HL-60/S4 treated with phorbol 12-myristate 13-acetate at 8.2 ng/mL for 4 days and 3 days (cell line): Measurements from ENCODE around the gene TRIO.

ENCODE experiments used
- in situ Hi-C: fragments of 300-500 bp; cut with MboI; formaldehyde crosslinking; loops from 2 replicates; pipeline ENCODE4 v1.15.0; 2022; ENCODE audit warnings: low sequenced_read_pairs

TRIO gene

DNA sequence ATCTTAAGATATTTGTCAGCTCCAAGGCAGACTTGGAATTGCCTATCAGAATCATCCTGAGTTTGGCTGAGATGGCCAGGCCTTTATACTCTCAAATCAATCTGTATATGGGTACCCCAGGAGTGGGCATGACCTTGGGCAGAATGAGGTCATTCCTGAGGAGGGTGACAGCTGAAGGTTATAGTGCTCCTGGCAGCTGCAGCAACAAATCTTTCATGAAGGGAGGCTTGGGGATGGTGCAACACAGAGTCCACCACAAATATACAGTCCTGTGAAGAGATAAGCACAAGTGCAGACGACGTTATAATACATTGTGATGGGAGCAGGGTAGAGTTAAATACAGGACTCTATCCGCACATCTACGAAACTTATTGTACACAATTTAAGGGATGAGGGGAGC, 21.1 kb upstream of the TRIO start:
- in situ Hi-C loops = no loop called here

DNA sequence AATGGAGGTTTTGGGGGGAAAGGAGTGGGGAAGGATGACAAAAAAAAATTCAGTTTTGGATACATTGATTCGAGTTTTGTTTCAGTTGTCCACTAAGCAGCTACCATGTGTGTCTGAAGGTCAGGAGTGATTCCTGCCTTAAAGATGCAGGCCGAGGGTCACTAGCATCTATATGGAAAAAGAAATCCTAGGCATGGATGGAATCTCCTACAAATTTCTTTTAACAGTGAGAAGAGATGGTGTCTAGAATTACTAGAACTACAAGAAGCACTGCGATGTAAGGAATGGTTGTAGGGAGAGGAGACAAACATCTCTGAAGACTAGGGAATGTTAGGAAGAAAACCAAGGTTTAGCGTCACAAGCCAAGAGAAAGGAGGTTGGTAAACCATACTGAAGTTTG, 19.6 kb upstream of the TRIO start:
- in situ Hi-C loops = no loop called here

DNA sequence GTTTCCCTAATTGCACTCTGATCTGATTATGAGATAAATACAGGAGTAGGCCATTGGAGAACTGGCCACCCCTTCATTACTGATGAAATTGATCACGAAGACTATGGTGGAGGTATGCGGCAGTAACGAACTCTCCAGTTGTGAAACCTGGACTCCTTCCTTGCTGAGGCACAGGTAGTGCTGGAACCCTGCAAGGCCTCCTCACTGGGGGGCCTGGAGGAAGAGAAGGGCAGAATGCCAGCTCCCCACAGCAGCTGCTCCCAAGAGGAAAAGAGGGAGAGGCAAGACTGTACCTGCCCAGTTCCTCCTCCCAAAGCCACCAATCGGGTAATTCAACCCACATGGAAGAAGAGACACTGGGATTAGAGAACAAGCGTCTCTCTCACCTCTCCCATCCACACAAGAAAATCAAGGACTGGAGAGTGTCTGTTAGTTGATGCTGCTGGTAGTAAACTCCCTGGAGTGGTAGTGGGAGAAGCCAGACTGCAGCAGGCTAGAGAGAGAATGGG, 19.1 kb upstream of the TRIO start:
- in situ Hi-C loops = no loop called here

DNA sequence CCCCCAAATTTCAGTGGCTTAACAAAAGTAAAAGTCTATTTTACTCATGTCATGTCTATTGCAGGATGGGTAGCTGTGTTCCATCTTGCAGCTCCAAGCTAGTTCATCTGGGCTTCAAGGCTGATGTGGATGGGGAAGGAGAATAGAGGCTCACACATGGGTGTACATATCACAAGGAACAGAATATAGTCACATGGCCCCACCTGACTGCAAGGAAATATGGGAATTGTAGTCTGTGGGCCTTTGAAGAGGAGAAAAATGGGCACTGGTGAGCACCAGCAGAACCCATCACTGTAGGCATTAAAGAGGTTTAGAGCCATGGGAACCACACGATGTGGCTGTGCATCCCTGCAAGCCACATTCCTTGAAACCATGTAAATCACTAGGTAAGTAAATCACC, 17.9 kb upstream of the TRIO start:
- in situ Hi-C loops = no loop called here

DNA sequence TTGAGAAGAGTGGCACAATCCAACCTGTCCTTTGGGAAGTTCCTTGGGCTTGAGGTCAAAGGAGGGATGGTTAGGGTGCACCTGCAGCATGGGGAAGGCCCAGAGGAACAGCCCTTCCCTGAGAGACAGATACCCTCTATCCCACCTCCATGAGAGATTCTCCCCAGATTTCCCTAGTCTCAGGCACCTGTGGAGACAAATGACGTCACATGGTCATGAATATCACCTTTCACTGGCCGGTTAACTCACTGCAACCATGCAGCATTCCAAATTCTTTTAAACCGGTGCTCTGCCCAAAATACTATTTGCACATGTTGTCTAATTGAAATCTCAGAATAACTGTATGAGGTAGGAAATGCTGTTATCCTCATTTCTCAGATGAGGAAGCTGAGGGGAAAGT, 15.6 kb upstream of the TRIO start:
- in situ Hi-C loops = no loop called here

DNA sequence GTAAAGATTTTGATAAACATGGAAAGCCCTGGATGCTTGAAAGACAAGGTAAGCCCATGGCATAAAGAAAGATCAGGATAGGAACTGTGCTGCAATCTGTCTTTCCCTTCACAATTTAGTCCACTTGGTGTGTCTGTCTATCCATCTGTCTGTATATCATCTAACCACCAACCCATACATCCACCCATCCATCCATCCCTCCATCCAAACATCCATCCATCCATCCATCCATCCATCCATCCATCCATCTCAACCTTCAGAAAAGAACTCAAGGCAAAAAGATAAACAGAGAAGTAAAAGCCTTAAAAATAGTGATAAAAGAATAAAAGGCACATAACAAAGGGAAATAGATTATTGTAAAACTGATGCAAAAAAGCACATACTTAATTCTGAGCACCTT, 15.1 kb upstream of the TRIO start:
- in situ Hi-C loops = no loop called here

DNA sequence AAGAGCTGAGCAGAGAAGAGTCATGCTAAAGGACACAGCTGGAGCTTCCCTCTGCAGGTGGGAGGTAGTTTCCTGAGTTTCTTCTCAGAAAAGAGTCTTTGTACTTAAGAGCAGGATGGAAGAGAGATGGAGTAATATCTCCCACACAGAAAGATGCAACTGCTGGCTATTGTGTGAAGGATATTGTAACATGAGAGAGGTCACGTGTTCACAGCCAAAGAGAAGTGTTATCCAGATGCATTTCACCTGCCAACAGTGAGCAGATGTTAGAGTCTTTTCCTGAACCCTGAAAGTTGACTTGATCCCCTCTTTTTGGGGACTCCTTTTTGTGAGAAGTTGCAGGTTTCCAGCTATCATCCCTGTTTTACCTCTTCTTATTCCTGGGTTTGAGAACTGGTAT, 14.0 kb upstream of the TRIO start:
- in situ Hi-C loops = no loop called here

DNA sequence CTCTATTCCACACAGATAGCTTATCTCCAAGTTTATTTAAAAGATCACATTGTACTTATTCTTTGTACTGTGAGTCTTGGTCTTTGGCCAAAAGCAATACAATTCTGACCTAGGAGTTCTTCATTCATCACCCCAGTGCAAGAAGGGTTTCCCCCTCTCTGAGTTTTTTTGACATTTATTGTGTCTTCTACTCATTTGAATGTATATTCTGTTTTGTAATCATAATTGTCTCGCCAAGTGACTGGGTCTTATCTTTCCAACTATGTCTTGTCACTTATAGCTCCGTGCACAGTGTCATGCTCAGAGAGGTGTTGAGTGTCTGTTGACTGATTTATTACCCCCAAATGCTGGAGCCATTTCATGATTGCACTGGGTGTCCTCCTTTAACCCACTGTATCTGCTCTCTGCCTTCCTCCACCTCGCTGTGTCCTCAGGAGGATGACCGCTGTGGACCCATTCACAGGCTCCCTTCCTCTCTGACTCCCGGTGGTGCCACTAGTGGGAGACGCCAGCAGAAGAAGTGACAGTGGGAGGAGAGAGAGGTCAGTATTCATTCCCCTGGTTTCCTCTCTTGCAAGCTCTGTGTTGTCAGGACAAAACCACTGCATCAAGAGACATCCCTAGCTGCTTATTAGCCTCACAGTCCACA, 11.2 kb upstream of the TRIO start:
- in situ Hi-C loops = no loop called here

DNA sequence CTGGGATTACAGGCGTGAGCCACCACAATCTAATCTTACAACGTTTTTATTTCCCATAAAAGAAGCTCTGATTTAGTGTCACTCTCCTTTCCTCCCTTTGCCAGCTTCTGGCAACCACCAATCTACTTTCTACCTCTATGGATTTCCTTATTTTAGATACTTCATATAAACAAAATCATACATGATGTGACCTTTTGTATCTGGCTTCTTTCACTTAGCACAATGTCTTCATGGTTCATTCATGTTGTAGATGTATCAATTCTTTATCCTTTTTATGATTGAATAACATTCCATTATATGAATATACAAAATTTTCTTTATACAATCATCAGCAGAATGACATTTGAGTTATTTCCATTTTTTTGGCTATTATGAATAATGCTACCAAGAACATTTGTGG, 9.7 kb upstream of the TRIO start:
- in situ Hi-C loops = no loop called here

DNA sequence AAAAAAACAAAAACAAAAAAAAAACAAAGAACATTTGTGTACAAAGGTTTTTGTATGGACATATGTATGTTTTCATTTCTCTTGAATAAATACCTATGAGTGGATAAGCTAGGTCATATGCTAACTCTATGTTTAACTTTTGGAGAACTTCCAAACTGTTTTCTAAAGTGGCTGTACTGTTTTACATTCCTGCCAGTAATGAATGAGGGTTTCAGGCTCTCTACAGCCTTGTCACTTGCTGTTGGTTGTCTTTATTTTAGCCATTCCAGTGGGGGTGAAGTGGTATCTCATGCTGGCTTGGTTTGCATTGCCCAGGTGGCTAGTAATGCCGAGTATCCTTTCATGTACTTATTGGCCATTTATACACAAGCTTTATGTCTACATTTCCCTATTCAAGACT, 9.1 kb upstream of the TRIO start:
- in situ Hi-C loops = no loop called here

DNA sequence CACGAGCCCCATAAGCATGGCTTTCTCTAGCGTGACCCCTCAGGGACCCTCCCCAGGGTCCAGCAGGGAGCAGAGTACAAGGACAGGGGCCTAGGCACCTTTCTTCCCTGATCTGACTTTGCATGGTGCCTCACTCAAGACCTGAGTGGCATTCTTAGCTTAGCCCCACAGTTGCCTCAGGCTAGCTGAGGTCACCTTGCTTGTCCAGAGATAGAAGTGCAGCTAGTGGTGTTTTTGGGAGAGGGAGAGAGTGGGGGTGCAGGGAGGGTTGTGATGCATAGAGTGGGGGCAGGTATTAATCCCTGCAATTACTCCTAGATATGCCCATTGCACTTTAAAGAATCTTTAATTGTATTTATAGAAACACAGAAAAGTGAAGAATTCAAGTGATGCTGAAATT, 8.4 kb upstream of the TRIO start:
- in situ Hi-C loops = no loop called here

DNA sequence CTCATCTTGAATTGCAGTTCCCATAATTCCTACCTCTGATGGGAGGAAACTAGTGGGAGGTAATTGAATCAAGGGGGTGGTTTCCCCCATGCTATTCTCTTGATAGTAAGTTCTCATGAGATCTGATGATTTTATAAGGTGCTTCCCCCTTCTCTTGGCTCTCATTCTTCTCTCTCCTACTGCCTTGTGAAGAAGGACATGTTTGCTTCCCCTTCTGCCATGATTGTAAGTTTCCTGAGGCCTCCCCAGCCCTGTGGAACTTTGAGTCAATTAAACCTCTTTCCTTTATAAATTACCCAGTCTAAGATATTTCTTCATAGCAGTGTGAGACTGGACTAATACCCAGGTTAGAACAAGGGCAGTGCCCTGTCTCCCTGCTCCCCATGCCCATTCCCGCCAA, 7.5 kb upstream of the TRIO start:
- in situ Hi-C loops = no loop called here

DNA sequence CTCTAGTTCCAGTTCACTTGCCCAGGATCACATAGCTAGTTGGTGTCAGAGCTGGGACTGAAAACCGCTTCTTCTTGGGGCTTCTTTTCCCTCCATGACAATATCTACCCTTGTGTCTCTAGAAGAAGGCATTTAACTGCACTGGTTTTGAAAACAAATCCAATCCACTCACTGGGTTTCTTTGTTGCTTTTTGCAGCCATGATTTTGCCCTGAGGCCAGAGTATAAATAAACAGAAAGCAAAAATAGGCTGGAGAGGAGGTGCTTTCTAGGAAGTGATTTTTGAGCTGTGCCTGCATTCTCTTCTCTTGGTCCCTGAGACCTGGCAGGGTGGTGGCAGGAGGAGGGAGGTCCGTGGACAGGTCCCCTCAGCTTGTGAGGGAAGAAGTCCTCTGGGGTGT, 6.9 kb upstream of the TRIO start:
- in situ Hi-C loops = no loop called here

DNA sequence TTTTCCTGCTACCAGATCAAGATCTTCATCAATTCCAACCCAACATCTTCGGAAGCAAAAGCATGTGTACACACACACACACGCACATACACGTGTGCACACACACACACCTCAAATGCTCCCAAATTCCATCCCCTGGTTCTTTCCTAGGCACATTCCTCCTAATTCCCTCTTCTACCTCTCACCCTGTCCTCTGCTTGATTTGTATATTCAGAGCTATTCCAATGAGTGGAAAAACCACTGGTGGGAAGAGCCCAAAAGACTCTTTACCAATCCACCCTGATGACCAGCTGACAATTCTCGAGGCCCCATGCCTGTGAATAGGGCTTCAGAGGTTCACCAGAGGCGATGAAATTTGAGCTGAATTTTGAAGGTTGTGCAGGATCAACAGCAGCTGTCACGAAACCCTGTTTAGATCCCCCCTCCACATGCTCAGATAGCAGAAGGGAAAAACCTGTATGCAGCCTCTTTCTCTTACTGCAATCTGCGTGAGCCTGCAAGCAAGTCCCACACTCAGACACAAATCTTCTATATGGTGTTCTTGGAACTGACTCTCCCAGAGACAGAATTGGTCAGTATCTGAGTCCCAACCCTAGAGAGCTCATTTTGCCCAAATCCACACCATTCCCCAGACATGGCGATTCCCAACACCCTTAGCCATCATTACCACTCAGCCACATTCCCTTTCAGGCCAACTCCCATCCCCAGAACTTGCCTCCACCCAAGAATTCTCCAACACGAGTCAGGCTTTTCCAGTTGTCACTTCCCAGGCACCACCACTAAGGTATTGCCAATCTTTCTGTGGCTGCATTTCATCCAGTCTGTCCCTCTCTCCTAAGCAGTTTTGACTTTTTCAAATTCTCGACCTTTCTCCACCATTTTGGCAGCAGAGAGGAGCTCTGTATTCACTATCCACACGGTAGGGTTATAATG, 4.3 kb upstream of the TRIO start:
- in situ Hi-C loops = no loop called here

DNA sequence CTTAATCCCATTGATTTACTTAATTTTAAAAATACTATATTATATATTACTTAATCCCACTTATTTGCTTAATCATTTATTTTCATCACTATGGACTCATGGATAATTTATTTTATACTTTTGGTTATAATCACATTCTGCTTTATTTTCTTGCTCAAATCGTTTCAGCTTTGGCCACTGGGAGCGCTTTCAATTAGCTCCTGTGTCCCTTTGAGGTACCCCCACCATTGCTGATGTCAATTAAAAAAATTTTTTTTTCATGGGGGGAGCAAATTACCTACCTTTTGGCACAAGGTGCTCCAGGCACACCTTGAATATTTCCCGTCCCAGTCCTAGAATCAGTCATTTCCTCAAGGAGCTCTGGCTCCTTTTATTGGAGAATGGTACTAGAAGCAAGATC, 1.4 kb upstream of the TRIO start:
- in situ Hi-C loops = no loop called here

DNA sequence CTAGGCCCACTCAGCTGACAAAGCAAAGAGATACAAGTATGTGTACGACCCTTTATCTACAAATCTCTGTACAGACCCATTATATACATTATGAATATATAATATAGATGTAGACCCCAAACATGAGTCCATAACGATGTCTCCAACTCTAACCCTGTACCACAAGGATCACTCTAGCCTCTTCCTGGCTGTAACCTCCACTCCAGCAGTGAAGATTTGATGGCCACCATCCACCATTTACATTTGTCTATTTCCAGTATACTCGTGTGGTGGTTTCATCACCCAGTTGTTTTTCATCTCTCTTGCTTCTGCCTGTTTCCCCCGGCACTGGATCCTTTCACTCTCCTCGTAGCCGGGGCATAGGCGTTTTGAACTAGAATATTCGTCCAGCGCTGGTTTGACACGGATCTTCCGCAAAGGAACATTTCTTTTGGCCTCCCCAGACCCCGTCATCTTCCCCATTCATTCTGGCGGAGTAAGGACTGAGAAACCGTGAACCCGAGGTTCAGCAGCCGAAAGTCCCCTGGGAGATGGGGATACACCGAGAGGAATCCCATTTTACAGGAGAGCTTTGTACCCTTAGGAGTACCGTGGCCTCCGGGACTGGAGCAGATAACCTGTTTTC, 828 bp upstream of the TRIO start:
- in situ Hi-C loops = no loop called here

DNA sequence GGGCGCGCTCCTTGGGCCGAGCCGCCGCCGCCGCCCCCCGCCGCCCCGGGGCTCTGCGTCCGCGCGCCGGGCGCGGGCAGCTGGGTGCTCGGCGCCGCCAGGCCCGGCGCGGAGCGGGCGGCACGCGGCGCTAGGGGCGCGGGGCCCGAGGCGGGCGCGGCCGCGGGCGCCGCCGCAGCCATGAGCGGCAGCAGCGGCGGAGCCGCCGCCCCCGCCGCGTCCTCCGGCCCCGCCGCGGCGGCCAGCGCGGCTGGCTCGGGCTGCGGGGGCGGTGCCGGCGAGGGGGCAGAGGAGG, 351 bp downstream of the TRIO start:
- in situ Hi-C loops = no loop called here

DNA sequence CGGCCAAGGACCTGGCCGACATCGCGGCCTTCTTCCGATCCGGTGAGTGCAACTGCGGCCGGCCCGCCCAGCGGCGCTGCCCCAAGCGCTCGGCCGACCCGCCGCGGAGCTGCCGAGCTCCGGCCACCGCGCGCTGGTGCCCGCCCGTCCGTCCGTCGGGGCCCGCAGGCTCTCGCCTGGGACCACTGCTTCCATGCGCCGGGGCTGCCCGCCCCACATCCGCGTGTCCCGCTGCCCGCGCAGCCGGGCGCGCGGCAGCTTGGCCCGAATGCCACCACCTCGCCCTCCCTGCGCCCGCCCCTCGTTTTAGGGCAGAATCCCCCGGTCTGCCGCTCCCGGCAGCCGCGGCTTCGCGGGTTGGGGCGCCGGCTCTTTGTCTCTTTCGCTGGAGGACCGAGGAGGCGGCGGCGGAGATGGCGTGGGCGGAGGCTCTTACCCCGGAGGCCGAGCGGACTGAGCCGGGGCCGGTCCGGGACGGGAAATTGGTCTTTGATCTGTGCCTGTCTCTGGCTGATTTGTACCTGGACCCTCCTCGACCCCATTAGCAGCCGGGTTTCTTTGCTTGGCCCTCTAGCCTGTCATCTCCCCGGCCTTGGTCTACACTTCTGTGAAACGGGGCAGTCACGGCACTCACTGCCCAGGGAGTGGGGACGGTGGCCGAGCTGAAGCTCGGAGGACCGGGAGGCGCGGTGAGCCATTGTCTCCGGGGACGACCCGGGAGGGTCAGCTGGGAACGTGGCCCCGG, 871 bp downstream of the TRIO start:
- in situ Hi-C loops = no loop called here

DNA sequence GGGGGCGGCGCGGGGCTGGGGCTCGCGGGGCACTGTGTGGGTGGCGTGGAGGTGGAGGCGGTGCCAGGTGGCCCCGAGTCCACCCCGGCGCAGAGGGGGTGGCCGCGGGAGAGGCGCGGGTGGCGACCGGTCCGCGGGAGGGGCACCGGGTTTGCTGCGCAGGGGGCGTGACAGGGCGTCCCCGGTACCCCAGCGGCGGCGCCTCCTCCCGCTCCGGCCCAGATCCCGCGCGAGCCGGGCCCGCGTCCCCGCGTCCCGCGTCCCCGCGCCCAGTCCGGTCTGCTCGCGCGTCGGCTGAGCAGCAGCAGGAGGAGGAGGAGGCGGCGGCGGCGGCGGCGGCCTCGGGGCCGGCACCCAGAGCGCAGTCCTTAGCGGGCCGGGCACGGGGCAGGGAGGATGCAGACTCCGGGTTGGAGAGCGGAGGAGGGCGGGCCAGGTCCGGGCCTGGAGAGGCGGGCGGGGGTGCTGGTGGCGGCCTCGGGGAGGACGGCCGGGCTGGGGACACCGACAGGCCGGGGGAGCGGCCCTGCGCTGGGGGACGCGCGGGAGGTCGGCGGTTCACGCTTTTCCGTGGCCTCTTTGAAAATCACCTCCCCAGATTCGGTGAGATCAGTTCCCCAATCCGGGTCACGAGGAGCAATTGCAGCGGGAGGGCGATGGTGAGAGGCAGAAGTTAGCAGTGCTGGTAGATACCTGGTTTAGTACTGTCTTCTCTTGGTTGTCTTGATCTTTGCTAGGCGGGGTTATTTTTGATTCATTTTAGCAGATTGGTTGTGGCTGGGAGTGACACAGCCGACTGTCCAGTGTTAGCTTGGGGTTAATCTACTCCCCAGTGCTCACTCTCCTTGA, 1.7 kb downstream of the TRIO start:
- in situ Hi-C loops = no loop called here
